AG09309 (cell line): ENCODE data around the gene CYTH1.

Experiments used
- DNase-seq: peaks from one replicate; pipeline ENCODE4 v3.0.0-alpha.2; 2010; ENCODE audit warnings: low read depth
- H3K4me3 ChIP-seq: 2 replicates; pipeline ENCODE4 v1.5.1; 2011; ENCODE audit warnings: mild to moderate bottlenecking, low read depth, low read length, moderate library complexity; ENCODE audit not compliant: control insufficient read depth
- CTCF ChIP-seq: IDR thresholded peaks from 2 replicates; pipeline ENCODE4 v1.5.1; 2011; ENCODE audit warnings: mild to moderate bottlenecking, low read depth, low read length, inconsistent platforms; ENCODE audit not compliant: insufficient read depth, control insufficient read depth; ENCODE audit errors: missing control alignments

The CYTH1 gene

GRCh38 chr17:78823282-78824046, 41.4 kb upstream of the CYTH1 start:
- no peak for DNase-seq
- H3K4me3 ChIP-seq, result no peak overlapping the region
- no peak for TF ChIP-seq CTCF

- no peak for TF ChIP-seq CTCF
- peak overlapping the region; percentile 12; the same call in 1 of the 2 replicates for H3K4me3 ChIP-seq
- DNase-seq, result peak; percentile 94
Observed at GRCh38 chr17:78822552-78822951, 40.5 kb upstream of the CYTH1 start.

GRCh38 chr17:78821961-78822360, 39.9 kb upstream of the CYTH1 start:
- no peak for DNase-seq

GRCh38 chr17:78820841-78821240, 38.8 kb upstream of the CYTH1 start:
- H3K4me3 ChIP-seq, result no peak overlapping the region
- DNase-seq, result no peak
- TF ChIP-seq CTCF, result no peak

More at GRCh38 chr17:78821961-78822360, 39.9 kb upstream of the CYTH1 start:
- TF ChIP-seq CTCF, result no peak
- H3K4me3 ChIP-seq, result no peak overlapping the region

- no peak overlapping the region for H3K4me3 ChIP-seq
- TF ChIP-seq CTCF, result no peak
- no peak for DNase-seq
Observed at GRCh38 chr17:78819806-78820792, 38.0 kb upstream of the CYTH1 start.

GRCh38 chr17:78819402-78819801, 37.3 kb upstream of the CYTH1 start:
- no peak for TF ChIP-seq CTCF
- H3K4me3 ChIP-seq, result no peak overlapping the region
- DNase-seq, result no peak
